ENCODE results near the gene STAMBPL1.

The STAMBPL1 gene

GRCh38 chr10:88896372-88896993 lies 16.4 kb downstream of the STAMBPL1 start:
- no peak for DNase-seq

GRCh38 chr10:88896994-88897853 lies 17.2 kb downstream of the STAMBPL1 start:
- DNase-seq: no peak

GRCh38 chr10:88898727-88899126 lies 18.7 kb downstream of the STAMBPL1 start:
- no peak for DNase-seq

GRCh38 chr10:88899886-88900285 lies 19.8 kb downstream of the STAMBPL1 start:
- DNase-seq: no peak

GRCh38 chr10:88901206-88901983 lies 21.4 kb downstream of the STAMBPL1 start:
- DNase-seq: no peak

- DNase-seq: no peak
These were observed 22.1 kb downstream of the STAMBPL1 start for GRCh38 chr10:88901984-88902789.

GRCh38 chr10:88903715-88904114 lies 23.7 kb downstream of the STAMBPL1 start:
- no peak for DNase-seq

GRCh38 chr10:88906921-88907320 lies 26.9 kb downstream of the STAMBPL1 start:
- no peak for DNase-seq

GRCh38 chr10:88908194-88908593 lies 28.1 kb downstream of the STAMBPL1 start:
- DNase-seq: no peak

GRCh38 chr10:88911116-88911515 lies 31.1 kb downstream of the STAMBPL1 start:
- DNase-seq: no peak

GRCh38 chr10:88911851-88912250 lies 31.8 kb downstream of the STAMBPL1 start:
- DNase-seq: no peak

GRCh38 chr10:88913127-88913526 lies 33.1 kb downstream of the STAMBPL1 start:
- no peak for DNase-seq

GRCh38 chr10:88913788-88914187 lies 33.7 kb downstream of the STAMBPL1 start:
- no peak for DNase-seq

- no peak for DNase-seq
These were observed 35.7 kb downstream of the STAMBPL1 start for GRCh38 chr10:88915781-88916180.

GRCh38 chr10:88916231-88916630 lies 36.2 kb downstream of the STAMBPL1 start:
- no peak for DNase-seq

- no peak for DNase-seq
These were observed 36.9 kb downstream of the STAMBPL1 start for GRCh38 chr10:88916986-88917385.

- DNase-seq: no peak
These were observed 38.3 kb downstream of the STAMBPL1 start for GRCh38 chr10:88918191-88918905.

- no peak for DNase-seq
These were observed 39.0 kb downstream of the STAMBPL1 start for GRCh38 chr10:88919041-88919440.

GRCh38 chr10:88920198-88920597 lies 40.2 kb downstream of the STAMBPL1 start:
- DNase-seq: no peak

GRCh38 chr10:88920986-88921593 lies 41.0 kb downstream of the STAMBPL1 start:
- no peak for DNase-seq

GRCh38 chr10:88922041-88922440 lies 42.0 kb downstream of the STAMBPL1 start:
- no peak for DNase-seq

- DNase-seq: no peak
These were observed 43.5 kb downstream of the STAMBPL1 start for GRCh38 chr10:88923520-88923919.
